Liver (tissue), 9 donors: Measurements from ENCODE around the gene SLC22A31. TPM values are rescaled to one million over a fixed set of nuclear protein-coding genes. Genes with fewer than 3 reads are reported as not detected.

Experiments used
- DNase-seq: peaks from one replicate; pipeline ENCODE4 v3.0.0-alpha.2; 2017; ENCODE audit warnings: low spot score
- H3K27ac ChIP-seq, 2 donors: one replicate each; pipeline ENCODE4 v1.7.0; 2013; ENCODE audit warnings: inconsistent platforms in 2 of 2, low read length in 2 of 2, control low read depth in 1 of 2, low read depth in 1 of 2, mild to moderate bottlenecking in 1 of 2
- H3K27me3 ChIP-seq, 4 donors: one replicate each; pipeline versions ENCODE4 v1.6.1 to v1.7.0; 2013; ENCODE audit warnings: low read length in 3 of 4, inconsistent platforms in 1 of 4, mild to moderate bottlenecking in 1 of 4, moderate library complexity in 1 of 4; ENCODE audit not compliant: control insufficient read depth in 4 of 4, insufficient read depth in 4 of 4
- H3K36me3 ChIP-seq, 4 donors: one replicate each; pipeline versions ENCODE4 v1.6.1 to v1.7.0; 2013; ENCODE audit warnings: low read length in 3 of 4, mild to moderate bottlenecking in 3 of 4, low read depth in 1 of 4, moderate library complexity in 1 of 4; ENCODE audit not compliant: control insufficient read depth in 4 of 4, insufficient read depth in 3 of 4
- H3K4me1 ChIP-seq, 4 donors: one replicate each; pipeline versions ENCODE4 v1.6.1 to v1.7.0; 2013; ENCODE audit warnings: low read length in 3 of 4, mild to moderate bottlenecking in 3 of 4, moderate library complexity in 1 of 4; ENCODE audit not compliant: control insufficient read depth in 4 of 4, insufficient read depth in 4 of 4
- H3K4me3 ChIP-seq, 3 donors: one replicate each; pipeline versions ENCODE4 v1.6.1 to v1.7.0; 2013; ENCODE audit warnings: low read length in 3 of 3, control low read depth in 1 of 3, low read depth in 1 of 3, mild to moderate bottlenecking in 1 of 3
- H3K9ac ChIP-seq, 2 donors: one replicate each; pipeline ENCODE4 v1.7.0; 2013; ENCODE audit warnings: low read length in 2 of 2, mild to moderate bottlenecking in 2 of 2, moderate library complexity in 2 of 2, control low read depth in 1 of 2, low read depth in 1 of 2
- H3K9me3 ChIP-seq, 4 donors: one replicate each; pipeline versions ENCODE4 v1.6.1 to v1.7.0; 2013; ENCODE audit warnings: low read length in 3 of 4; ENCODE audit not compliant: control insufficient read depth in 4 of 4
- EGR1 ChIP-seq, 2 donors: IDR thresholded peaks; 2 replicates each; pipeline ENCODE4 v1.6.1; 2016 to 2018; ENCODE audit warnings: antibody characterized with exemption in 2 of 2, low read depth in 2 of 2
- FOXA1 ChIP-seq: IDR thresholded peaks from 2 replicates; pipeline ENCODE4 v1.6.1; 2016; ENCODE audit warnings: antibody characterized with exemption
- FOXA2 ChIP-seq: IDR thresholded peaks from 2 replicates; pipeline ENCODE4 v1.6.1; 2016; ENCODE audit warnings: antibody characterized with exemption
- GABPA ChIP-seq, 2 donors: IDR thresholded peaks in 1 of 2; conservative IDR thresholded peaks in 1 of 2; 2 replicates each; pipeline ENCODE4 v1.6.1; 2016; ENCODE audit warnings: antibody characterized with exemption in 2 of 2, mild to moderate bottlenecking in 1 of 2, moderate library complexity in 1 of 2
- HNF4A ChIP-seq, 2 donors: conservative IDR thresholded peaks; 2 replicates each; pipeline ENCODE4 v1.6.1; 2016; ENCODE audit warnings: antibody characterized with exemption in 2 of 2, mild to moderate bottlenecking in 2 of 2
- HNF4G ChIP-seq: IDR thresholded peaks from 2 replicates; pipeline ENCODE4 v1.6.1; 2016; ENCODE audit warnings: antibody characterized with exemption
- JUND ChIP-seq, 2 donors: IDR thresholded peaks; 2 replicates each; pipeline ENCODE4 v1.6.1; 2016; ENCODE audit warnings: antibody characterized with exemption in 2 of 2
- NR2F2 ChIP-seq: IDR thresholded peaks from 2 replicates; pipeline ENCODE4 v1.6.1; 2016; ENCODE audit warnings: antibody characterized with exemption
- RAD21 ChIP-seq, 2 donors: IDR thresholded peaks; 2 replicates each; pipeline ENCODE4 v1.6.1; 2016; ENCODE audit warnings: antibody characterized with exemption in 2 of 2, mild to moderate bottlenecking in 2 of 2
- RXRA ChIP-seq, 2 donors: IDR thresholded peaks; 2 replicates each; pipeline ENCODE4 v1.6.1; 2017 to 2018; ENCODE audit warnings: antibody characterized with exemption in 2 of 2, mild to moderate bottlenecking in 1 of 2
- SP1 ChIP-seq: IDR thresholded peaks from 2 replicates; pipeline ENCODE4 v1.6.1; 2018; ENCODE audit warnings: antibody characterized with exemption, mild to moderate bottlenecking
- YY1 ChIP-seq: IDR thresholded peaks from 2 replicates; pipeline ENCODE4 v1.6.1; 2016; ENCODE audit warnings: antibody characterized with exemption, mild to moderate bottlenecking
- WGBS: extraction: QIAGEN DNeasy Blood & Tissue Kit; methylation state at CpG from one replicate; pipeline ENCODE4 v1.1.7; 2013; 5-methylcytosine and 5-hydroxymethylcytosine counted together
- polyA plus RNA-seq, 2 donors: library from polyadenylated mRNA; stranded (reverse) in 1 of 2; unstranded in 1 of 2; fragments of 200-250 nt in 1 of 2; fragments of >200 nt in 1 of 2; fragmentation: Nextera tagmentation in 1 of 2; extraction: Ambion mirVana in 1 of 2; gene quantifications; one replicate each; pipeline versions ENCODE4 v1.2.1 to v1.2.3, GENCODE V29; 2013 to 2015
- total RNA-seq, 2 donors: library from RNA; depleted of rRNA; stranded (reverse); fragments of >200 nt; gene quantifications; one replicate each; pipeline ENCODE4 v1.2.3, GENCODE V29; 2014
- TF ChIP-seq, protein P1 (sequence below): IDR thresholded peaks from 2 replicates; pipeline ENCODE4 v1.6.1; 2016; ENCODE audit warnings: antibody characterized with exemption, mild to moderate bottlenecking
- TF ChIP-seq, protein P2 (sequence below): IDR thresholded peaks from 2 replicates; pipeline ENCODE4 v1.6.1; 2016; ENCODE audit warnings: antibody characterized with exemption
- TF ChIP-seq, protein P3 (sequence below): IDR thresholded peaks from 2 replicates; pipeline ENCODE4 v1.6.1; 2016; ENCODE audit warnings: antibody characterized with exemption
- TF ChIP-seq, protein P4 (sequence below): IDR thresholded peaks from 2 replicates; pipeline ENCODE4 v1.6.1; 2016; ENCODE audit warnings: antibody characterized with exemption
- TF ChIP-seq, protein P5 (sequence below): fragments of 150-350 bp; IDR thresholded peaks from 2 replicates; pipeline ENCODE4 v1.5.1; 2017; ENCODE audit warnings: improper control_type of control experiment, low read depth, low read length; ENCODE audit not compliant: missing input control
- donor health status: healthy.
- donor health status: healthy.
- donor health status: healthy.
- donor health status: healthy.
- donor health status: healthy.

SLC22A31 gene
- total and polyA plus RNA-seq, 4 donors = 0.15 to 0.50 (median 0.48) TPM; not detected in 1

DNA sequence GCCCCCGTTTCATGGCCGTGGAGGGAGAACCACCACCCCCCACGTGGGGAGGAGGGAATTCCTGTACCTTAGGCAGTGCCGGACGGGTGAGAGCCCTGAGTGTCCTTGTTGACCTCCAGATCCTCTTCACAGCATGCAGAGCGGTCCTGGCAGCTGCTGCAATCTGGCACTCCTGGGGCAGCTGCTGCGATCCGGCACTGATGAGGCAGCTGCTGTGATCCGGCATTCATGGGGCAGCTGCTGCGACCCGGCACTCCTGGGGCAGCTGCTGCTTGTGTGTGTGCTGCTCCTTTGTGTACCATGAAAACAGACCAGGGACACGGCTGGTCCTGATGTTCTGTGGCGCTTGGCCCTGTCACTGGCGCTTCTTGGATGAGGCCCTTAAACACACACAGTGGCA, 29.9 kb upstream of the SLC22A31 start:
- no peak overlapping the region for H3K27ac ChIP-seq
- H3K4me1 ChIP-seq = peaks cover 3 to 14% (median 10%) of the 10 kb centered on the region in 4 donors
- peaks cover 13 to 65% (median 44%) of the 10 kb centered on the region in 4 donors for H3K36me3 ChIP-seq
- peaks cover 8 to 26% (median 22%) of the 10 kb centered on the region in 4 donors for H3K9me3 ChIP-seq
- H3K9ac ChIP-seq = no peak overlapping the region
- no peak for DNase-seq
- no peaks in the 10 kb centered on the region for H3K27me3 ChIP-seq
- H3K4me3 ChIP-seq = no peak overlapping the region
- WGBS = 90% methylated on average over 14 of the region's 14 CpGs
- no peak for TF ChIP-seq FOXA2
- no peak for TF ChIP-seq SP1
- no peak for TF ChIP-seq GABPA (IDR thresholded peaks at IDR 0.05 in 1 of 2, conservative IDR thresholded peaks at IDR 0.05 in 1 of 2)
- TF ChIP-seq, protein P1, sequence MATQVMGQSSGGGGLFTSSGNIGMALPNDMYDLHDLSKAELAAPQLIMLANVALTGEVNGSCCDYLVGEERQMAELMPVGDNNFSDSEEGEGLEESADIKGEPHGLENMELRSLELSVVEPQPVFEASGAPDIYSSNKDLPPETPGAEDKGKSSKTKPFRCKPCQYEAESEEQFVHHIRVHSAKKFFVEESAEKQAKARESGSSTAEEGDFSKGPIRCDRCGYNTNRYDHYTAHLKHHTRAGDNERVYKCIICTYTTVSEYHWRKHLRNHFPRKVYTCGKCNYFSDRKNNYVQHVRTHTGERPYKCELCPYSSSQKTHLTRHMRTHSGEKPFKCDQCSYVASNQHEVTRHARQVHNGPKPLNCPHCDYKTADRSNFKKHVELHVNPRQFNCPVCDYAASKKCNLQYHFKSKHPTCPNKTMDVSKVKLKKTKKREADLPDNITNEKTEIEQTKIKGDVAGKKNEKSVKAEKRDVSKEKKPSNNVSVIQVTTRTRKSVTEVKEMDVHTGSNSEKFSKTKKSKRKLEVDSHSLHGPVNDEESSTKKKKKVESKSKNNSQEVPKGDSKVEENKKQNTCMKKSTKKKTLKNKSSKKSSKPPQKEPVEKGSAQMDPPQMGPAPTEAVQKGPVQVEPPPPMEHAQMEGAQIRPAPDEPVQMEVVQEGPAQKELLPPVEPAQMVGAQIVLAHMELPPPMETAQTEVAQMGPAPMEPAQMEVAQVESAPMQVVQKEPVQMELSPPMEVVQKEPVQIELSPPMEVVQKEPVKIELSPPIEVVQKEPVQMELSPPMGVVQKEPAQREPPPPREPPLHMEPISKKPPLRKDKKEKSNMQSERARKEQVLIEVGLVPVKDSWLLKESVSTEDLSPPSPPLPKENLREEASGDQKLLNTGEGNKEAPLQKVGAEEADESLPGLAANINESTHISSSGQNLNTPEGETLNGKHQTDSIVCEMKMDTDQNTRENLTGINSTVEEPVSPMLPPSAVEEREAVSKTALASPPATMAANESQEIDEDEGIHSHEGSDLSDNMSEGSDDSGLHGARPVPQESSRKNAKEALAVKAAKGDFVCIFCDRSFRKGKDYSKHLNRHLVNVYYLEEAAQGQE = no peak
- TF ChIP-seq RXRA (IDR thresholded peaks at IDR 0.05) = no peak
- no peak for TF ChIP-seq RAD21 (IDR thresholded peaks at IDR 0.05)
- TF ChIP-seq, protein P2, sequence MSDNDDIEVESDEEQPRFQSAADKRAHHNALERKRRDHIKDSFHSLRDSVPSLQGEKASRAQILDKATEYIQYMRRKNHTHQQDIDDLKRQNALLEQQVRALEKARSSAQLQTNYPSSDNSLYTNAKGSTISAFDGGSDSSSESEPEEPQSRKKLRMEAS = no peak
- no peak for TF ChIP-seq HNF4G
- TF ChIP-seq EGR1 (IDR thresholded peaks at IDR 0.05; ENCODE audit: low read depth in 2 of 2) = no peak
- TF ChIP-seq YY1 = no peak
- no peak for TF ChIP-seq FOXA1
- TF ChIP-seq, protein P3, sequence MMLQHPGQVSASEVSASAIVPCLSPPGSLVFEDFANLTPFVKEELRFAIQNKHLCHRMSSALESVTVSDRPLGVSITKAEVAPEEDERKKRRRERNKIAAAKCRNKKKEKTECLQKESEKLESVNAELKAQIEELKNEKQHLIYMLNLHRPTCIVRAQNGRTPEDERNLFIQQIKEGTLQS = no peak
- TF ChIP-seq, protein P4, sequence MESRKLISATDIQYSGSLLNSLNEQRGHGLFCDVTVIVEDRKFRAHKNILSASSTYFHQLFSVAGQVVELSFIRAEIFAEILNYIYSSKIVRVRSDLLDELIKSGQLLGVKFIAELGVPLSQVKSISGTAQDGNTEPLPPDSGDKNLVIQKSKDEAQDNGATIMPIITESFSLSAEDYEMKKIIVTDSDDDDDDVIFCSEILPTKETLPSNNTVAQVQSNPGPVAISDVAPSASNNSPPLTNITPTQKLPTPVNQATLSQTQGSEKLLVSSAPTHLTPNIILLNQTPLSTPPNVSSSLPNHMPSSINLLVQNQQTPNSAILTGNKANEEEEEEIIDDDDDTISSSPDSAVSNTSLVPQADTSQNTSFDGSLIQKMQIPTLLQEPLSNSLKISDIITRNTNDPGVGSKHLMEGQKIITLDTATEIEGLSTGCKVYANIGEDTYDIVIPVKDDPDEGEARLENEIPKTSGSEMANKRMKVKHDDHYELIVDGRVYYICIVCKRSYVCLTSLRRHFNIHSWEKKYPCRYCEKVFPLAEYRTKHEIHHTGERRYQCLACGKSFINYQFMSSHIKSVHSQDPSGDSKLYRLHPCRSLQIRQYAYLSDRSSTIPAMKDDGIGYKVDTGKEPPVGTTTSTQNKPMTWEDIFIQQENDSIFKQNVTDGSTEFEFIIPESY = no peak
- TF ChIP-seq NR2F2 = no peak
- TF ChIP-seq, protein P5, sequence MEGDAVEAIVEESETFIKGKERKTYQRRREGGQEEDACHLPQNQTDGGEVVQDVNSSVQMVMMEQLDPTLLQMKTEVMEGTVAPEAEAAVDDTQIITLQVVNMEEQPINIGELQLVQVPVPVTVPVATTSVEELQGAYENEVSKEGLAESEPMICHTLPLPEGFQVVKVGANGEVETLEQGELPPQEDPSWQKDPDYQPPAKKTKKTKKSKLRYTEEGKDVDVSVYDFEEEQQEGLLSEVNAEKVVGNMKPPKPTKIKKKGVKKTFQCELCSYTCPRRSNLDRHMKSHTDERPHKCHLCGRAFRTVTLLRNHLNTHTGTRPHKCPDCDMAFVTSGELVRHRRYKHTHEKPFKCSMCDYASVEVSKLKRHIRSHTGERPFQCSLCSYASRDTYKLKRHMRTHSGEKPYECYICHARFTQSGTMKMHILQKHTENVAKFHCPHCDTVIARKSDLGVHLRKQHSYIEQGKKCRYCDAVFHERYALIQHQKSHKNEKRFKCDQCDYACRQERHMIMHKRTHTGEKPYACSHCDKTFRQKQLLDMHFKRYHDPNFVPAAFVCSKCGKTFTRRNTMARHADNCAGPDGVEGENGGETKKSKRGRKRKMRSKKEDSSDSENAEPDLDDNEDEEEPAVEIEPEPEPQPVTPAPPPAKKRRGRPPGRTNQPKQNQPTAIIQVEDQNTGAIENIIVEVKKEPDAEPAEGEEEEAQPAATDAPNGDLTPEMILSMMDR = no peak
- no peak for TF ChIP-seq HNF4A (conservative IDR thresholded peaks at IDR 0.05)
- TF ChIP-seq JUND (IDR thresholded peaks at IDR 0.05) = no peak
